H9 (cell line): ENCODE data around the gene DNAJC10. TPM values are rescaled to one million over a fixed set of nuclear protein-coding genes. Genes with fewer than 3 reads are reported as not detected.

Experiments
- DNase-seq: peaks from one replicate; pipeline ENCODE4 v3.0.0-alpha.2; 2017
- H2AFZ ChIP-seq: one replicate; pipeline ENCODE4 v1.6.1; 2013; ENCODE audit warnings: mild to moderate bottlenecking, low read length, control low read depth, moderate library complexity
- H2AK5ac ChIP-seq: 2 replicates; pipeline ENCODE4 v1.6.1; 2013; ENCODE audit warnings: low read length, control low read depth, mixed read lengths; ENCODE audit not compliant: insufficient read length
- H2BK120ac ChIP-seq: one replicate; pipeline ENCODE4 v1.6.1; 2013; ENCODE audit warnings: low read depth, mild to moderate bottlenecking, low read length, control low read depth, inconsistent platforms; ENCODE audit not compliant: poor library complexity, severe bottlenecking
- H2BK12ac ChIP-seq: 2 replicates; pipeline ENCODE4 v1.6.1; 2013; ENCODE audit warnings: low read length, control low read depth, mixed read lengths, low read depth; ENCODE audit not compliant: insufficient read length
- H2BK15ac ChIP-seq: 2 replicates; pipeline ENCODE4 v1.6.1; 2013; ENCODE audit warnings: low read depth, low read length, control low read depth
- H2BK20ac ChIP-seq: one replicate; pipeline ENCODE4 v1.6.1; 2013; ENCODE audit warnings: low read depth, mild to moderate bottlenecking, low read length, control low read depth, inconsistent platforms; ENCODE audit not compliant: poor library complexity, severe bottlenecking
- H2BK5ac ChIP-seq: 2 replicates; pipeline ENCODE4 v1.6.1; 2013; ENCODE audit warnings: low read length, control low read depth, mixed read lengths; ENCODE audit not compliant: insufficient read length
- H3K14ac ChIP-seq: 2 replicates; pipeline ENCODE4 v1.6.1; 2013; ENCODE audit warnings: low read length, control low read depth; ENCODE audit not compliant: insufficient read depth
- H3K18ac ChIP-seq: 2 replicates; pipeline ENCODE4 v1.6.1; 2013; ENCODE audit warnings: low read depth, mild to moderate bottlenecking, mixed read lengths, low read length, control low read depth; ENCODE audit not compliant: insufficient read length
- H3K23ac ChIP-seq: 2 replicates; pipeline ENCODE4 v1.6.1; 2013; ENCODE audit warnings: low read length, control low read depth, mixed read lengths, low read depth; ENCODE audit not compliant: insufficient read length
- H3K23me2 ChIP-seq: 2 replicates; pipeline ENCODE4 v1.6.1; 2013; ENCODE audit warnings: low read depth, mild to moderate bottlenecking, mixed read lengths, low read length, control low read depth; ENCODE audit not compliant: insufficient read length, poor library complexity, severe bottlenecking
- H3K27ac ChIP-seq: 2 replicates; pipeline ENCODE4 v1.5.1; 2013; ENCODE audit warnings: low read length, control low read depth, mixed read lengths, low read depth; ENCODE audit not compliant: insufficient read length
- H3K27me3 ChIP-seq: 2 replicates; pipeline ENCODE4 v1.6.1; 2013; ENCODE audit warnings: low read length, control low read depth, inconsistent platforms; ENCODE audit not compliant: insufficient read depth
- H3K4ac ChIP-seq: 2 replicates; pipeline ENCODE4 v1.6.1; 2013; ENCODE audit warnings: low read depth, mild to moderate bottlenecking, control low read depth, inconsistent platforms, low read length, moderate library complexity
- H3K4me1 ChIP-seq: 2 replicates; pipeline ENCODE4 v1.6.1; 2013; ENCODE audit warnings: low read length, control low read depth, inconsistent platforms; ENCODE audit not compliant: insufficient read depth
- H3K4me2 ChIP-seq: 2 replicates; pipeline ENCODE4 v1.6.1; 2013; ENCODE audit warnings: low read length, control low read depth, mixed read lengths; ENCODE audit not compliant: insufficient read length, insufficient read depth
- H3K56ac ChIP-seq: 2 replicates; pipeline ENCODE4 v1.6.1; 2013; ENCODE audit warnings: low read depth, mild to moderate bottlenecking, mixed read lengths, low read length, control low read depth; ENCODE audit not compliant: insufficient read length
- H3K79me1 ChIP-seq: 2 replicates; pipeline ENCODE4 v1.6.1; 2013; ENCODE audit warnings: low read depth, mild to moderate bottlenecking, moderate library complexity, low read length, control low read depth, inconsistent platforms; ENCODE audit not compliant: insufficient read depth, poor library complexity, severe bottlenecking
- H3K79me2 ChIP-seq: 2 replicates; pipeline ENCODE4 v1.6.1; 2013; ENCODE audit warnings: low read length, control low read depth, inconsistent platforms; ENCODE audit not compliant: insufficient read depth
- H3K9ac ChIP-seq: 2 replicates; pipeline ENCODE4 v1.6.1; 2013; ENCODE audit warnings: low read length, control low read depth, mixed read lengths; ENCODE audit not compliant: insufficient read length; ENCODE audit errors: extremely low read depth
- H3K9me3 ChIP-seq: one replicate; pipeline ENCODE4 v1.6.1; 2013; ENCODE audit warnings: low read depth, low read length, inconsistent platforms; ENCODE audit not compliant: control insufficient read depth
- H3T11ph ChIP-seq: one replicate; pipeline ENCODE4 v1.6.1; 2013; ENCODE audit warnings: mild to moderate bottlenecking, low read length, control low read depth, inconsistent platforms
- H4K20me1 ChIP-seq: one replicate; pipeline ENCODE4 v1.6.1; 2013; ENCODE audit not compliant: control insufficient read depth, insufficient read length, insufficient read depth
- H4K5ac ChIP-seq: 2 replicates; pipeline ENCODE4 v1.6.1; 2013; ENCODE audit warnings: low read depth, mild to moderate bottlenecking, mixed read lengths, low read length, control low read depth; ENCODE audit not compliant: insufficient read length
- H4K8ac ChIP-seq: replicated peaks from 2 replicates; pipeline ENCODE4 v1.6.1; 2013; ENCODE audit warnings: low read length, control low read depth, mixed read lengths, low read depth; ENCODE audit not compliant: insufficient read length
- H4K91ac ChIP-seq: 2 replicates; pipeline ENCODE4 v1.6.1; 2013; ENCODE audit warnings: low read depth, mild to moderate bottlenecking, moderate library complexity, mixed read lengths, low read length, control low read depth; ENCODE audit not compliant: insufficient read length
- H3K27ac Mint-ChIP-seq, 3 experiments: 2 replicates in 2 of 3; 3 replicates in 1 of 3; pipeline ENCODE4 v1.8.0; 2020 to 2021; ENCODE audit warnings: mixed read lengths in 3 of 3, mild to moderate bottlenecking in 1 of 3, moderate library complexity in 1 of 3
- H3K27me3 Mint-ChIP-seq: 2 replicates; pipeline ENCODE4 v1.8.0; 2021; ENCODE audit warnings: low read depth, mild to moderate bottlenecking, moderate library complexity, mixed read lengths
- H3K36me3 Mint-ChIP-seq, 3 experiments: 2 replicates in 2 of 3; 3 replicates in 1 of 3; pipeline ENCODE4 v1.8.0; 2020 to 2021; ENCODE audit warnings: low read depth in 3 of 3, mixed read lengths in 3 of 3; ENCODE audit not compliant: insufficient read depth in 1 of 3
- H3K4me1 Mint-ChIP-seq, 2 experiments: 2 replicates each; pipeline ENCODE4 v1.8.0; 2020; ENCODE audit warnings: mixed read lengths in 2 of 2
- H3K4me3 Mint-ChIP-seq, 2 experiments: 2 replicates in 1 of 2; 3 replicates in 1 of 2; pipeline ENCODE4 v1.8.0; 2020 to 2021; ENCODE audit warnings: mild to moderate bottlenecking in 2 of 2, mixed read lengths in 2 of 2, moderate library complexity in 1 of 2
- H3K9me3 Mint-ChIP-seq, 2 experiments: 2 replicates in 1 of 2; 3 replicates in 1 of 2; pipeline ENCODE4 v1.8.0; 2020; ENCODE audit warnings: mild to moderate bottlenecking in 2 of 2, mixed read lengths in 2 of 2, moderate library complexity in 1 of 2
- whole genome bisulfite sequencing: extraction: QIAGEN DNeasy Blood & Tissue Kit; methylation state at CpG from one replicate; pipeline ENCODE4 v1.1.7; 2013; ENCODE audit warnings: missing lambda C conversion rate, low lambda C conversion rate, mixed read lengths; ENCODE audit not compliant: insufficient read length; ENCODE audit errors: extremely low coverage; 5-methylcytosine and 5-hydroxymethylcytosine counted together
- total RNA-seq: library from RNA; stranded (reverse); gene quantifications from 2 replicates; pipeline ENCODE4 v1.2.1, GENCODE V29; 2021
- TF ChIP-seq, protein P1 (sequence below): fragments of 200-600 bp; sonication (generic); conservative IDR thresholded peaks from 3 replicates; pipeline ENCODE4 v1.8.0; 2021; ENCODE audit warnings: antibody characterized with exemption, mild to moderate bottlenecking

Gene DNAJC10
- total RNA-seq, 1 experiment from 2014 or later: 129 TPM

DNA sequence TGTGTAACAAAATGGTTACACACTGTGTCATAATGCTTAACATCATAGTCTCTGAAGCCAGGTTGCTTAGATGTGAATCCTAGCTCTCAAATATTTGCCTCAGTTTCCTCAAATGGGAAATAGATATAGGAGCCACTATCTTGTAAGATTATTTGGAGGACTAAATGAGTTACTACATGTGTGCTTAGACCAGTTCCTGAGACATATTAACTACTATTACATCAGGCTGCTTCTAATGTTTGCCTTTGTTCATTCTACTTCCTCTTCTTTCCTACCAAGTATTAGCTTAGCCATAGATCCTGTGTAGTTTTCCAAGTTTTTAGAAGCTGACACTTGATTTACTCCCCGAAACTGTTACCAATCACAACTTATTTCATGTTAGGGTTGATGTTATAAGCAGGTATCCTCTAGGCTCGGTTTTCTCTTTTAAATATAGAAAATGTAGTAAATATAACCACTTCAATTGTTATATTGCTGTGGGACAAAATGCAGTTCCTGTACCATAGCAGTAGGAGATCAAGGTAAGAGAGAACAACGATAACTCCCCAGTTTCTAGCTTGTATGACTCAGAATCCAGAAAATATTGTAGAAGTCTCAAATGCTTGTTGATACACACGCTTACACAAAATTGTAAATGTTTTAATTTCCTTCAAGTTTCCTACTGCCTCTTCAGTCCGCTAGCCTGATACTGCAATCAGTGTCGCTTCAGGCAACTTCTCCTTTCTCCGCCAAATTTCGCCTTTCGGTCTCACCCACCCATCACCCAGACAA, 751 bp upstream of the DNAJC10 start:
- H3K36me3 Mint-ChIP-seq: peaks cover 0 to 13% (median 8%) of the 10 kb centered on the region in 3 experiments; a peak in 5 of 7 replicates

More for the DNA sequence above, 751 bp upstream of the DNAJC10 start:
- H3K27ac ChIP-seq: peak overlapping the region; percentile 59
- H3K79me1 ChIP-seq: no peaks in the 10 kb centered on the region
- Mint-ChIP-seq H3K4me1 (no peaks in the 10 kb centered on the region; a peak in 1 of 4 replicates), H3K4me3 (no peak overlapping the region), H3K9me3 (no peaks in the 10 kb centered on the region), H3K27me3 (no peaks in the 10 kb centered on the region), H3K27ac (no peak overlapping the region)
- no peak overlapping the region for H2BK15ac ChIP-seq
- H2AFZ ChIP-seq: peak overlapping the region; percentile 81
- no peaks in the 10 kb centered on the region for H3K9me3 ChIP-seq
- peaks cover 5% of the 10 kb centered on the region for H3K23me2 ChIP-seq
- H2BK12ac ChIP-seq: no peak overlapping the region
- no peak overlapping the region for H3K4ac ChIP-seq
- H3K56ac ChIP-seq: no peak overlapping the region
- H4K8ac ChIP-seq: no peak overlapping the region
- H2BK120ac ChIP-seq: peak overlapping the region; percentile 65
- no peak overlapping the region for H3T11ph ChIP-seq
- TF ChIP-seq, protein P1, sequence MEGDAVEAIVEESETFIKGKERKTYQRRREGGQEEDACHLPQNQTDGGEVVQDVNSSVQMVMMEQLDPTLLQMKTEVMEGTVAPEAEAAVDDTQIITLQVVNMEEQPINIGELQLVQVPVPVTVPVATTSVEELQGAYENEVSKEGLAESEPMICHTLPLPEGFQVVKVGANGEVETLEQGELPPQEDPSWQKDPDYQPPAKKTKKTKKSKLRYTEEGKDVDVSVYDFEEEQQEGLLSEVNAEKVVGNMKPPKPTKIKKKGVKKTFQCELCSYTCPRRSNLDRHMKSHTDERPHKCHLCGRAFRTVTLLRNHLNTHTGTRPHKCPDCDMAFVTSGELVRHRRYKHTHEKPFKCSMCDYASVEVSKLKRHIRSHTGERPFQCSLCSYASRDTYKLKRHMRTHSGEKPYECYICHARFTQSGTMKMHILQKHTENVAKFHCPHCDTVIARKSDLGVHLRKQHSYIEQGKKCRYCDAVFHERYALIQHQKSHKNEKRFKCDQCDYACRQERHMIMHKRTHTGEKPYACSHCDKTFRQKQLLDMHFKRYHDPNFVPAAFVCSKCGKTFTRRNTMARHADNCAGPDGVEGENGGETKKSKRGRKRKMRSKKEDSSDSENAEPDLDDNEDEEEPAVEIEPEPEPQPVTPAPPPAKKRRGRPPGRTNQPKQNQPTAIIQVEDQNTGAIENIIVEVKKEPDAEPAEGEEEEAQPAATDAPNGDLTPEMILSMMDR: no peak
- H3K9ac ChIP-seq: peak overlapping the region; percentile 91
- no peaks in the 10 kb centered on the region for H3K79me2 ChIP-seq
- H2AK5ac ChIP-seq: no peak overlapping the region
- peak overlapping the region; percentile 28; the same call in 1 of the 2 replicates for H3K14ac ChIP-seq
- H3K18ac ChIP-seq: peak overlapping the region; percentile 77
- no peak overlapping the region for H4K5ac ChIP-seq
- WGBS: no CpG with 5 or more reads among the region's 9 CpGs
- H4K20me1 ChIP-seq: no peaks in the 10 kb centered on the region
- no peak overlapping the region for H2BK20ac ChIP-seq
- H3K23ac ChIP-seq: no peak overlapping the region
- no peaks in the 10 kb centered on the region for H3K27me3 ChIP-seq
- H3K4me1 ChIP-seq: no peaks in the 10 kb centered on the region
- no peak overlapping the region for H2BK5ac ChIP-seq
- DNase-seq: no peak
- H3K4me2 ChIP-seq: peak overlapping the region; percentile 79
- no peak overlapping the region for H4K91ac ChIP-seq
